Activated CD4-positive, CD25-positive, alpha-beta regulatory T cell (primary cell): Measurements from ENCODE around the gene LMX1B.

Experiments
- DNase-seq, 4 experiments: peaks; one replicate each; lab custom pipeline; 2025; lab: John Stamatoyannopoulos, UW

The LMX1B gene

GRCh38 chr9:126658201-126658825 is 44.6 kb downstream of the LMX1B start:
- no peak for DNase-seq

- no peak for DNase-seq
Observed at GRCh38 chr9:126658956-126659555, 45.3 kb downstream of the LMX1B start.

- no peak for DNase-seq
Observed at GRCh38 chr9:126661122-126661520, 47.4 kb downstream of the LMX1B start.

GRCh38 chr9:126661521-126662251 is 48.0 kb downstream of the LMX1B start:
- DNase-seq = no peak

- no peak for DNase-seq
Observed at GRCh38 chr9:126663661-126664072, 49.9 kb downstream of the LMX1B start.

GRCh38 chr9:126664900-126665643 is 51.3 kb downstream of the LMX1B start:
- no peak for DNase-seq

GRCh38 chr9:126665644-126666035 is 51.9 kb downstream of the LMX1B start:
- DNase-seq = no peak

- DNase-seq = no peak
Observed at GRCh38 chr9:126666155-126666803, 52.6 kb downstream of the LMX1B start.

- no peak for DNase-seq
Observed at GRCh38 chr9:126667190-126668055, 53.7 kb downstream of the LMX1B start.

GRCh38 chr9:126668058-126668457 is 54.3 kb downstream of the LMX1B start:
- DNase-seq = no peak

- no peak for DNase-seq
Observed at GRCh38 chr9:126669108-126669507, 55.4 kb downstream of the LMX1B start.

GRCh38 chr9:126670270-126670669 is 56.5 kb downstream of the LMX1B start:
- DNase-seq = no peak

- no peak for DNase-seq
Observed at GRCh38 chr9:126671381-126671831, 57.7 kb downstream of the LMX1B start.

GRCh38 chr9:126671983-126672382 is 58.3 kb downstream of the LMX1B start:
- DNase-seq = no peak

GRCh38 chr9:126672634-126673284 is 59.0 kb downstream of the LMX1B start:
- no peak for DNase-seq

GRCh38 chr9:126673689-126674364 is 60.1 kb downstream of the LMX1B start:
- DNase-seq = no peak

- no peak for DNase-seq
Observed at GRCh38 chr9:126674365-126675146, 60.8 kb downstream of the LMX1B start.

- DNase-seq = no peak
Observed at GRCh38 chr9:126675147-126675467, 61.4 kb downstream of the LMX1B start.

GRCh38 chr9:126676102-126676684 is 62.5 kb downstream of the LMX1B start:
- DNase-seq = no peak
